ENCODE data around the gene ERCC2.

- TF ChIP-seq CTCF (IDR thresholded peaks at IDR 0.05) = no peak
- no peak for TF ChIP-seq POLR2AphosphoS5 (IDR thresholded peaks at IDR 0.05)
- TF ChIP-seq POLR2A (IDR thresholded peaks at IDR 0.05) = no peak
Observed at GRCh38 chr19:45331411-45331810, 39.0 kb downstream of the ERCC2 start.
